CD4-positive, alpha-beta T cell (primary cell): ENCODE measurements around the gene AGFG1. TPM values are rescaled to one million over a fixed set of nuclear protein-coding genes. Genes with fewer than 3 reads are reported as not detected.

Experiments used
- ATAC-seq: fragments of 200-7000 bp; cut with Tn5 transposase; one replicate; pipeline ENCODE4 v1.10.0; 2022; ENCODE audit warnings: mild to moderate bottlenecking; ENCODE audit not compliant: poor library complexity
- CTCF ChIA-PET: fragments of 350-600 bp; sonication (Branson Sonifier 250); formaldehyde crosslinking; loops from one replicate; lab custom pipeline; 2021; ENCODE audit warnings: antibody characterized with exemption, inconsistent platforms; lab: Charles Lee
- POLR2A ChIA-PET: fragments of 350-600 bp; sonication (Branson Sonifier 250); formaldehyde crosslinking; loops from one replicate; lab custom pipeline; 2021; ENCODE audit warnings: antibody characterized with exemption, inconsistent platforms; lab: Charles Lee
- DNase-seq, 14 experiments: peaks; one replicate each; pipeline ENCODE4 v3.0.0-alpha.2; 2013 to 2020; ENCODE audit warnings: mixed read lengths in 2 of 14
- H3K27ac ChIP-seq, 2 donors: one replicate each; pipeline versions ENCODE4 v1.5.1 to v1.7.0; 2013; ENCODE audit warnings: low read length in 2 of 2, low read depth in 1 of 2, mild to moderate bottlenecking in 1 of 2
- H3K27me3 ChIP-seq, 2 experiments: 1 replicate in 1 of 2; 2 replicates in 1 of 2; pipeline versions ENCODE4 v1.6.1 to v1.7.0; 2013; ENCODE audit warnings: low read length in 2 of 2, control low read depth in 1 of 2, mild to moderate bottlenecking in 1 of 2, moderate library complexity in 1 of 2; ENCODE audit not compliant: insufficient read depth in 2 of 2, control insufficient read depth in 1 of 2
- H3K36me3 ChIP-seq: one replicate; pipeline ENCODE4 v1.6.1; 2013; ENCODE audit warnings: low read length, control low read depth; ENCODE audit not compliant: insufficient read depth
- H3K4me1 ChIP-seq: one replicate; pipeline ENCODE4 v1.6.1; 2013; ENCODE audit warnings: low read length, control low read depth; ENCODE audit not compliant: insufficient read depth
- H3K4me3 ChIP-seq: one replicate; pipeline ENCODE4 v1.5.1; 2013; ENCODE audit warnings: mild to moderate bottlenecking, low read length, moderate library complexity
- H3K9me3 ChIP-seq, 2 experiments: 1 replicate in 1 of 2; 2 replicates in 1 of 2; pipeline versions ENCODE4 v1.6.1 to v1.7.0; 2013; ENCODE audit warnings: low read length in 2 of 2, mild to moderate bottlenecking in 2 of 2, control low read depth in 1 of 2, moderate library complexity in 1 of 2; ENCODE audit not compliant: control insufficient read depth in 1 of 2, insufficient read depth in 1 of 2
- H3K27ac Mint-ChIP-seq: one replicate; pipeline ENCODE4 v1.8.0; 2020; ENCODE audit warnings: mixed read lengths
- H3K27me3 Mint-ChIP-seq: one replicate; pipeline ENCODE4 v1.8.0; 2021; ENCODE audit warnings: mixed read lengths
- H3K36me3 Mint-ChIP-seq: one replicate; pipeline ENCODE4 v1.8.0; 2021; ENCODE audit warnings: low read depth, mixed read lengths
- H3K4me1 Mint-ChIP-seq: one replicate; pipeline ENCODE4 v1.8.0; 2021; ENCODE audit warnings: low read depth, mixed read lengths
- H3K4me3 Mint-ChIP-seq: one replicate; pipeline ENCODE4 v1.8.0; 2020; ENCODE audit warnings: mild to moderate bottlenecking, mixed read lengths
- H3K9me3 Mint-ChIP-seq: one replicate; pipeline ENCODE4 v1.8.0; 2020; ENCODE audit warnings: mixed read lengths
- intact Hi-C, 2 experiments: fragments of 100-400 bp; cut with DNase I in 1 of 2; cut with micrococcal nuclease in 1 of 2; formaldehyde crosslinking; loops; one replicate each; pipeline versions ENCODE4 v1.15.1 to v1.9.0; 2023 to 2025; cut with DNase I, micrococcal nuclease
- total RNA-seq, 174 experiments: library from RNA in 2 of 174; stranded (reverse) in 2 of 174; gene quantifications; one replicate each; pipeline ENCODE4 v1.2.3 and lab custom pipeline; 2021 to 2026
- TF ChIP-seq, protein P1 (sequence below): fragments of 200-600 bp; IDR thresholded peaks from one replicate; pipeline ENCODE4 v1.8.0; 2022; ENCODE audit warnings: antibody characterized with exemption, mild to moderate bottlenecking

Gene AGFG1
- total RNA-seq, 2 experiments from 2014 or later = 49.9 to 55.9 TPM

DNA sequence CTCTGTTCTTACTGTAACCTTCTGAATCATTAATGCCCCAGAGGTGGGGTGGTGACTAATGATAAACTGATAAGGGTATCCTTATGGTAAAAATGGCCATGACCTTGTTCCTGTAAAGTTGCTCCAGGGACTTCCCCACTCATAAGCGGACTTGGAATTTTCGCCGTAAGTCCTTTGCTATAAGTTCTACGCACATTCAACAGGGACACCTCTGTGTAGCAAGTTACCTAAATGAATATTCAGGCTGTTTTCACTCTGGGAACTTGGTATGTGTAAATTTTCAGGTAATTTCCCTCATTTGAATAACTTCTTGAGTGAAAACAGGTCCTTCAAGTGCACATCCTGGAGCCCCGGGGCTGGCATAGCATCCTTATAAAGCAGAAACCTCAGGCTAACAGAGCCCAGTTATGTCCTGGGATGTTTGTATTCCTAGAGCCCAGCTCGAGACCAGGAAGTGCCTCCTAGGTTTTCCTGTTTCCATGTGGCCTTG lies 9.4 kb upstream of the AGFG1 start:
- peaks cover 84% of the 10 kb centered on the region for H3K4me1 Mint-ChIP-seq
- Histone ChIP-seq H3K4me3 (no peak overlapping the region), H3K4me1 (peaks cover 64% of the 10 kb centered on the region), H3K27me3 (no peaks in the 10 kb centered on the region), H3K9me3 (no peaks in the 10 kb centered on the region), H3K36me3 (no peaks in the 10 kb centered on the region), H3K27ac (no peak overlapping the region)
- ATAC-seq = no peak
- POLR2A ChIA-PET = interaction anchor here (1.0 kb wide), 1 partner anchor 11 kb away, joined by 3 read pairs; no protein-coding TSS in a partner anchor
- no peak overlapping the region for H3K27ac Mint-ChIP-seq
- intact Hi-C loops = no loop called here
- DNase-seq = no peak
- no peaks in the 10 kb centered on the region for H3K27me3 Mint-ChIP-seq
- TF ChIP-seq, protein P1, sequence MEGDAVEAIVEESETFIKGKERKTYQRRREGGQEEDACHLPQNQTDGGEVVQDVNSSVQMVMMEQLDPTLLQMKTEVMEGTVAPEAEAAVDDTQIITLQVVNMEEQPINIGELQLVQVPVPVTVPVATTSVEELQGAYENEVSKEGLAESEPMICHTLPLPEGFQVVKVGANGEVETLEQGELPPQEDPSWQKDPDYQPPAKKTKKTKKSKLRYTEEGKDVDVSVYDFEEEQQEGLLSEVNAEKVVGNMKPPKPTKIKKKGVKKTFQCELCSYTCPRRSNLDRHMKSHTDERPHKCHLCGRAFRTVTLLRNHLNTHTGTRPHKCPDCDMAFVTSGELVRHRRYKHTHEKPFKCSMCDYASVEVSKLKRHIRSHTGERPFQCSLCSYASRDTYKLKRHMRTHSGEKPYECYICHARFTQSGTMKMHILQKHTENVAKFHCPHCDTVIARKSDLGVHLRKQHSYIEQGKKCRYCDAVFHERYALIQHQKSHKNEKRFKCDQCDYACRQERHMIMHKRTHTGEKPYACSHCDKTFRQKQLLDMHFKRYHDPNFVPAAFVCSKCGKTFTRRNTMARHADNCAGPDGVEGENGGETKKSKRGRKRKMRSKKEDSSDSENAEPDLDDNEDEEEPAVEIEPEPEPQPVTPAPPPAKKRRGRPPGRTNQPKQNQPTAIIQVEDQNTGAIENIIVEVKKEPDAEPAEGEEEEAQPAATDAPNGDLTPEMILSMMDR = no peak
- H3K4me3 Mint-ChIP-seq = peak overlapping the region; percentile 5
- no peaks in the 10 kb centered on the region for H3K36me3 Mint-ChIP-seq
- CTCF ChIA-PET = no interaction called here
- H3K9me3 Mint-ChIP-seq = no peaks in the 10 kb centered on the region

DNA sequence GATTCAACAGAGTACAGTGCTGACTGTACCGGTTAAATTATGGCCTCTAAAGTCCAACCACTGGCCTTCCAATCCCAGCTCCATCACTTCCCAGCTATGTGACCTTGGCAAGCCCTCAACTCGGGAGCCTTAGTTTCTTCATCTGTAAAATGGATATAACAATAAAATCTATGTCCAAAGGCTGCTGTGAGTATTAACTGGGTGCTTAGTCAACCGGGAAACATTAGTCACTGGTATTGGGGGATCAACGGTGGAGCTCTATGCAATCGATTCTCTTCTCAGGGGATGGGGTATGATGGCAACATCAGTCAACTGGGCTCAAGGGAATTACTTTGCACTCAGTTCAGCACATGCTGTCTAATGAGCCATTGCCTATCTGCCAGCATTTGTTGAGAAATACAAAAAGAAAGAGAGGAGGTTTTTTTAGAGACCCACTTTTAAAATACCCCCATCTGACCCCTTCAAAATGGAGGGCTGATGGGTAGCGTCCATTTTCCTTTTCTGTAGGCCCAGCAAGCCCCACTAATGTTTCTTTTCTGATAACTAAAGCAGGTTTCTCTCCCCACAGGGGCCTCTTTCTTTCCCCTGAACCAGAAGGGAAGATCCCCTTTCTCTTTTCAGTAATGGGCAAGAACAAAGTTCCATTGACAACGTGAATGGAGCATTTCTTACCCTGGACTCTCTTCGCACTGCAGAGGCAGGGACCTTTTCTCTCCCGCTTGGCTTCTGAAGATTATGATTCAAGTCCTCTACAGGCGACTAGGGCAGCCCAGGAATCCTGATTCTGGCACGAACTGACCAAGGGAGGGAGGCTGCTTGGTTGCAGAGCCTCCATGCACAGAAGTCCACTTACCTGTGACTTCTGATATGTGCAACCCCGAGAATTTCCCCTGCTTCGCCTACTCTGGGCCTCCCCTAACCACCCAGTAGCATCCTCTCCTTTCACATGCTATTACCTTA lies 8.7 kb upstream of the AGFG1 start:
- Mint-ChIP-seq H3K36me3 (no peaks in the 10 kb centered on the region), H3K9me3 (no peaks in the 10 kb centered on the region), H3K27me3 (no peaks in the 10 kb centered on the region), H3K4me3 (peak overlapping the region; percentile 61), H3K27ac (peak overlapping the region; percentile 70), H3K4me1 (peaks cover 87% of the 10 kb centered on the region)
- intact Hi-C loops = no loop called here
- Histone ChIP-seq H3K4me1 (peaks cover 64% of the 10 kb centered on the region), H3K9me3 (no peaks in the 10 kb centered on the region), H3K4me3 (no peak overlapping the region), H3K27me3 (no peaks in the 10 kb centered on the region), H3K27ac (no peak overlapping the region), H3K36me3 (no peaks in the 10 kb centered on the region)
- ChIA-PET POLR2A (interaction anchor here (0.9 to 1.5 kb wide), 3 partner anchors 10 to 627 kb away, joined by 3 to 8 read pairs (median 4); partner anchors contain the start of gene RHBDD1), CTCF (interaction anchor here (0.9 to 1.5 kb wide), 2 partner anchors 10 to 303 kb away, joined by 3 to 4 read pairs; no protein-coding TSS in a partner anchor)
- DNase-seq (no peak), ATAC-seq (no peak)
- TF ChIP-seq, protein P1 = no peak

DNA sequence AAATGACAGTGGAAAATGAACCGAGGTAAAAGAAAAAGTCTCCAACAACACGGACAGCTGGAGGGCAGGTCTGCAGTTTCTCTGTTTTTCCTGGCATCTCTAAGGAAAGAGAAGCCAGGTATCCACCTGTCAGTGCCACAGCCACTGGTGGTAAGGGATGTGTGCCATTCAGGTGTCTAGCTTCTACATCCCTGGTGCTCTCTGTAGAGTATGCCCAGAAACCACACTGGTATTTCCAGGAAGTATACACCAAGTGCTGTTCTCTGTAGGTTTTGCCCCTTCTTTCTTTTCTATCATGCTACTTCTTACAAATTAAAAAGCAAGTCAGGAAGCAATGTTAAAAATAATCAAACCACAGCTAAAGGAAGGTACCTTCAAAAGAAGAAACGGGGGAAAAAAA lies 7.6 kb upstream of the AGFG1 start:
- ATAC-seq (peak; percentile 56), DNase-seq (peak in 3 of 14 experiments; percentile 22 to 58 (median 27))
- Mint-ChIP-seq H3K36me3 (no peaks in the 10 kb centered on the region), H3K27ac (peak overlapping the region; percentile 70), H3K4me3 (peak overlapping the region; percentile 61), H3K9me3 (no peaks in the 10 kb centered on the region), H3K27me3 (no peaks in the 10 kb centered on the region), H3K4me1 (peaks cover 84% of the 10 kb centered on the region)
- intact Hi-C loops = no loop called here
- H3K27ac ChIP-seq = peak overlapping the region in 1 of 2 donors; percentile 26
- H3K27me3 ChIP-seq = no peaks in the 10 kb centered on the region
- ChIA-PET CTCF (interaction anchor here (0.9 to 1.5 kb wide), 2 partner anchors 9 to 302 kb away, joined by 3 to 4 read pairs; no protein-coding TSS in a partner anchor), POLR2A (interaction anchor here (0.9 to 1.6 kb wide), 5 partner anchors 9 to 628 kb away, joined by 4 to 8 read pairs (median 6); partner anchors contain the start of gene RHBDD1)
- no peak overlapping the region for H3K4me3 ChIP-seq
- no peaks in the 10 kb centered on the region for H3K9me3 ChIP-seq
- no peaks in the 10 kb centered on the region for H3K36me3 ChIP-seq
- TF ChIP-seq, protein P1 = no peak
- H3K4me1 ChIP-seq = peaks cover 64% of the 10 kb centered on the region
